HG02885 (cell line): ENCODE measurements around the gene ODAD4.

Experiments used
- ATAC-seq: cut with Tn5 transposase; IDR thresholded peaks from one replicate; pipeline ENCODE4 v1.9.1; 2021; ENCODE audit warnings: mild to moderate bottlenecking; ENCODE audit not compliant: unreplicated experiment, poor library complexity

Gene ODAD4, protein sequence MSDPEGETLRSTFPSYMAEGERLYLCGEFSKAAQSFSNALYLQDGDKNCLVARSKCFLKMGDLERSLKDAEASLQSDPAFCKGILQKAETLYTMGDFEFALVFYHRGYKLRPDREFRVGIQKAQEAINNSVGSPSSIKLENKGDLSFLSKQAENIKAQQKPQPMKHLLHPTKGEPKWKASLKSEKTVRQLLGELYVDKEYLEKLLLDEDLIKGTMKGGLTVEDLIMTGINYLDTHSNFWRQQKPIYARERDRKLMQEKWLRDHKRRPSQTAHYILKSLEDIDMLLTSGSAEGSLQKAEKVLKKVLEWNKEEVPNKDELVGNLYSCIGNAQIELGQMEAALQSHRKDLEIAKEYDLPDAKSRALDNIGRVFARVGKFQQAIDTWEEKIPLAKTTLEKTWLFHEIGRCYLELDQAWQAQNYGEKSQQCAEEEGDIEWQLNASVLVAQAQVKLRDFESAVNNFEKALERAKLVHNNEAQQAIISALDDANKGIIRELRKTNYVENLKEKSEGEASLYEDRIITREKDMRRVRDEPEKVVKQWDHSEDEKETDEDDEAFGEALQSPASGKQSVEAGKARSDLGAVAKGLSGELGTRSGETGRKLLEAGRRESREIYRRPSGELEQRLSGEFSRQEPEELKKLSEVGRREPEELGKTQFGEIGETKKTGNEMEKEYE

DNA sequence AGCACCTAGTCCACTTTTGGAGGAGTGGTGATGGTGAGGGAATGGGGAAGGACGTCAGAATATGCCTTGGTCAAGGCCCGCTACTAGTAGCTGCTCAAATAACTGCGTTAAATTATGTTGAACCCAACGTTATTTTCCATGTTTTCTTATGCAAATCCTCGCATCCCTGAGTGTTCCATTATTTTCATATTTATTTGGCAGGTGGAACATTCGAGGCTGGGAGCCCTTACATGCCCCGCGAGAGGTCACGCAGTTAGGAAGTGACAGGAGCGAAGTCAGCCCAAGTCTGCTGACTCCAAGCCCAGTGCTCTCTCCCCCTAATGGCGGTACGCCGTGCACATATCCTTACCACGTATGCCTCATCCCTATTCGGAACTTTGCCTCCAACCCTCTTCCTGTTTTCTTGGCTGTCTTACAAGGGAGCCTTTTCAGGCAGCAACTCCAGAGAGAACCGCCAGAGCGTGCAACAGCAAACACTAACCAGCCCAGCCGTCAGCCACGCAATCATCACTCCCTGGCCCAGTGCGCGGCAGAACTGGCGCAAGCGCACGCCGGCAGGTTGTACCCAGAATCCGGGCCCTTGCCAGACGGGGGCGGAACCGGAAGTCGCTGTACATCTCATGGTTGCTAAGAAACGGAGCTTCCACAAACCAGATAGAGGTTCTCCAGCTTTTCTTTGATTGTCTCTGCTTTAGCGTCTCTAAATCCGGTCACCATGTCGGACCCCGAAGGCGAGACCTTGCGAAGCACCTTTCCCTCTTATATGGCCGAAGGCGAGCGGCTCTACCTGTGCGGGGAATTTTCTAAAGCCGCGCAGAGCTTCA, at the start of gene ODAD4:
TSS of gene ODAD4 (plus strand) at position 609 of the 824 bp plus-strand sequence. CDS start at position 716, 107 bp downstream.
- ATAC-seq = peak; percentile 96

DNA sequence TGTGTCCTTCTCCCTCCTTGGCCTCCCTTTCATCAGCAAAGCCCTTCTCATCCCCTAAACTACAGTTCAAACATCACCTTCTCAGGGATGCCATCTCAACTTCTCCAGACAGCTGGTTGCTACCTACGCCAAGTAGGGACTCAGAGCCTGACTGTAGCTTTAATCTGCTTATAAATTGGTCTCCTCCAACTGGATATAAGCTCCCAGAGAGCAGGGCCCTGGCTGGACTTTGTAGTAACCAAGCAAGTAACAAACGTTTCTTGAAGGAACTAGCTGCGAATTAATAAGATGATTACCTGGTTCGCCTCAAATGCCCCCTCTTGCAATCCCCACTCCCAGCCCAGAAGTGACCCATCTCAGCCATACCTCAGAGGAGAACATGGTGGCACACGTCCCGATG, 47.7 kb upstream of the ODAD4 start:
- ATAC-seq = no peak

DNA sequence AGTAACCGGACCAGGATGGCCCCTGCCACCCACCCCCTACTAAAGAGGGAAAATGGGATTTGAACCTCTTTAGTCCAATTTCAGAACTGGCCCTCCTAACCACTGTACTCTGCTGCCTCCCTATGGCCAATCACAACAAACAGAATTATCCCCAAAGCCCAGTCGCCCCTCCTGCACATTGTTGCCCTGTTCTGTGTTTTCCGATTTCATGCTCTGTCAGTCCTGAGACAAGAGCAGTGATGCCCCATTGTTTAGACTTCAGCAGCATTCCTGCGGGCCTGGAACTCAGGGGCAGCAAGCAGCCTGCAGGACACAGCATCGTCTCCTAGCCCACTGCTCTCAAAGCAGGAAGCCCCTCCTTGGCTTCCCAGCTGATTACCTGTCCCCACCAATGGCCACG, 44.7 kb upstream of the ODAD4 start:
- ATAC-seq = no peak

DNA sequence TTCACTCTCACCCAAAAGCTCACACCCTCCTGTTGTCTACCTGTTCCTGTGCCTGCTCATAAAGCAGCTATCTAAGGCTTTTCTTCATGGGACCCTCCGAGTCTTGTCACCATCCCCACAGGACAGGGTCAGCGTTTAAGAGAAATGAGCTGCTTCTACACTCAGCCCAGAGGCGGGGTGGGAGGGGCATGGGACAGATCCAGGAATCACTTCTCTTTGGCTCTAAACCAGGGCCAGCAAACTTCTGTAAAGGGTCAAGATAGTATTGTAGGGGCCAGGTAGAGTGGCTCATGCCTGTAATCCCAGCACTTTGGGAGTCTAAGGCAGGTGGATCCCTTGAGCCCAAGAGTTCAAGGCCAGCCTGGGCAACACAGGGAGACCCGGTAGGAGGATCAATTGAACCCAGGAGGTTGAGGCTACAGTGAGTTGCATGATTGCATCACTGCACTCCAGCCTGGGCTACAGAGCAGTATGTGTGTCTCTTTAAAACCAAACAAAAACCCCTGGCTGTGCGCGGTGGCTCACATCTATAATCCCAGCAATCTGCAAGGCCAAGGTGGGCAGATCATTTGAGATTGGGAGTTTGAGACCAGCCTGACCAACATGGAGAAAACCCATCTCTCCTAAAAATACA, 42.0 kb upstream of the ODAD4 start:
- ATAC-seq = no peak

DNA sequence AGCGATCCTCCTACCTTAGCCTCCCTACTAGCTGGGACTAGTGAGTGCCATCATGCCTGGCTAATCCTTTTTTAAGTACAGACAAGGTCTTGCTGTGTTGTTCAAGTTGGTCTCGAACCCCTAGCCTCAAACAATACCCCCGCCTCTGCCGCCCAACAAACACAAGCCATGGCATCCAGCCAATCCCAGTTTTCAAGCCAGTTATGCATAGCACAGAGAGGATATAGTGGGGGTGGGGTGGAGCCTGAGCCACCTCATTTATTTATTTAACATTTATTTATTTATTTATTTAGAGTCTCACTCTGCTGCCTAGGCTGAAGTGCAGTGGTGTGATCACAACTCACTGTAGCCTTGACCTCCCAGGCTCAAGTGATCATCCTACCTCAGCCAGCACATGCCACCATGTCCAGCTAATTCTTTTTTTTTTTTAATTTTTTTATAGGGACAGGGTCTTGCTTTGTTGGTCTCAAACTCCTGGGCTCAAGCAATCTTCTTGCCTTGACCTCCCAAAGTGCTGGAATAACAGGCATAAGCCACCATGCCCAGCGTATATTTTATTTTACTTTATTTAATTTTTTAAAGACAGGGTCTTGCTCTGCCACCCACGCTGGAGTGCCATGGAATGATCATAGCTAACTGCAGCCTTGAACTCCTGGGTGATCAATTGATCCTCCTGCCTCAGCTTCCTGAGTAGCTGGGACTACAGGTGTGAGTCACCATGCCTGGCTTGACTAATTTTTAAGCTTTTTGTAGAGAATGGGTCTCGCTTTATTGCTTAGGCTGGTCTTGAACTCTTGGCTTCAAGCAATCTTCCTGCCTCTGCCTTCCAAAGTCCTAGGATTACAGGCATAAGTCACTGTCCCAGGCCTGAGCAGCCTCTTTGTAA, 39.0 kb upstream of the ODAD4 start:
- no peak for ATAC-seq

DNA sequence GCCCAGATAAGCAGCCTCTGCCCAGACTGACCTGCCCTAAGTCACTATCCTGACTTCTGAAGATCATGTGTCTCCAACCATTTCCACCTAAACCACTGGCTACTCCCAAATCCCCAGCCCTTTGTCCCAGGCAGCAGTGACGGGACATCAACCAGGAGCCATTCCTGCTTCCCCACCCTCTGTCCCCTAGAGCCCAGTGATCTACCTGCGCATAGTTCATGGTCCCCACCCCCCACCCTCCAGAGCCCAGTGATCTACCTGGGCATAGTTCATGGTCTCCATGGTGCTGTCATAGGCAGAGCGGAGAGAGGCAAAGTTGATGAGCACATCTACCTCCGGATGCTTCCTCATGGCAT, 38.4 kb upstream of the ODAD4 start:
- ATAC-seq = no peak

DNA sequence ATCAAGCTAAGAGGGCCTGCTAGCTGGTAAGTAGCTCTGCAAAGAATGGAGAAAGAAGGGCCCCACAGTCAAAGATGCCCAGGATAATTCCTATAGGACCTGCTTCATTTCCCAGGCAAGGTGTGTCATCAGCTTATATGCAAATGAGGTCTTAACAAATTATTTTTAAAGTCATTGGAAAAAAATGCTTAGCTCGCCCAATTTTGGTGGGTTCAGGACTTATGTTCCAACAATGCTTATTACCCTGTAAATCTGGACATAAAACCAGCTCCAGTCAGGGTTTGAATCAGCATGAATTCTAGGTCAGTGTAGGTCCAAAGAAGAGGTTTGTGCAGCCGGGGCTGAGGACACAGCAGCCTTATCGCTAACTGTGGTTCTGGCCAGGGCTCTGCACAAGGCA, 37.0 kb upstream of the ODAD4 start:
- ATAC-seq = no peak

DNA sequence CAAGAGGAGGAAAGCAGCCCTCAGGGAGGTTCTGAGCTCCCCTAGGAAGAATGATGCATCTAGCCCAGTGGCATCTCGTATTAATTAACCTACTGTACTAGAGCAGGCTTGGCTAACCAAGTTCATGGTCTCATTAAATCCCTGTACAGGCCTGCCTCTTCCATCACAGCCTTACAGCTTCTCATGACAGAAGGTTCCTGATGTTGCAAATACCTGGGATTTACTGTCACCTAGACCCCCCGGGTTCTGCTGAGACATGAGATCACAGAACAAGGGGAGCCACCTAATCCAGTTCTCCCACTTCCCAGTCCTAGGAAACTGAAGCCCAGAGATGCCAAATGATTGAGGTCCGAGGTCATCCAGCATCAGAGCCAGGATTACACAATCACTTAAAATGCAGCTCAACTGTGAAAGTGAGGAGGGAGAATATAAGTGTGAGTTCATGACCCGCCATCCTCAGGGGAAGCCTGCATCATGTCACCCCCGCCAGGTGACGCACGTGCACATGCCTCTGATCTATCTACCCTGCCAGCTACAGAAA, 35.6 kb upstream of the ODAD4 start:
- ATAC-seq = no peak

DNA sequence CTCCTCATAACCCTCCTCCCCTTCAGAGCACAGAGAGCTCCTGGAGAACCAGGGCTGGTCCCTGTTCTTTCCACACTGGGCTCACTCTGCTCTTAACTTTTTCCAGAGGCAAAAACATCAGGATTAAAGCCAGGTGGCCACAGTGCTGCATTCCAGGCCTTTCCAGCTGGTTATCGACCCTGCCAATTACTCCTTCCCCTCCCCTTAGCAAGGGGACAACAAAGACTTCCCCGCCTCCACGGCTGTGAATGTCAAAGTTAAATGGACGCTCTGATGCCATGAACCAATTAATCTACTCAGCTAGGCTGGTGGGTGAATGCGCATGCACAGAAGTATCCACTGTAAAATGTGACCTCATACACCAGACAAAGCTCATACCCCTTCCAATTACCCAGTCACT, 34.8 kb upstream of the ODAD4 start:
- ATAC-seq = no peak

DNA sequence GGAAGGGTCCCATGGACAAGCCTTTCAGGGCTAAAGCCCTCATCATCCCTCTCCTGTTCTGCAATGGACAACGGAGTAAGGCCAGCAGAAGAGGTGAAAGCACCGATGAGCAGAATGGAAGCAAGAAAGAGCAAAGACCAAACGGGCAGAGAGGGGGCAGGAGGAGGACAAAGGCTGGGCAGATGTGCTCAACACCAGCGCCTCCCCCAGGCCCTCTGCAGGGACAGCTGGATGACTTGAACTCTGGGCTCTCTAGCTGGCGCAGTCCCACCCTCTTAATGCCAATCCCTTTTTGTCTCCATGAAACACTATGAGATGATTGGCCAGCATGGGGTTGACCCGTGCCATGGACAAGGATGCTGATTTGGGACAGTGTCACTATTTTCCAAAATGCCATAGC, 33.7 kb upstream of the ODAD4 start:
- ATAC-seq = no peak

DNA sequence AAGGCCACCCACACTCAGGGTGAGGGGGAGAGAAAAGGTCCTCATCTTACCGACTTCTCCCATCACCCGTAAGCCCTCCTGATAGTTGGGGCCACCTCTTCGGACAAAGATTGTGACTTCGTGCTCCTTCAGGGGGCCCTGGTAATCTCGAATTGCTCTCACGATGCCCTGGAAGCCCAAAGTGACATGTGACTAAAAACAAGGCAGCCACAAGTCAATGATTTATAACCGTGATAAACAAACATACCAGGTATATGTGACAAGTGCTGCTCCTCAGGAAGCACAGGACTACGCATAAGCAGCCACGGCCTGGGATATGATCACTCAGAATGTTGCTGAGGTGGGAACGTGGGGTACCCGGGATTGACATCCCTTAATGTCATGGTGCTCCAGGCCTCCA, 28.8 kb upstream of the ODAD4 start:
- ATAC-seq = no peak

DNA sequence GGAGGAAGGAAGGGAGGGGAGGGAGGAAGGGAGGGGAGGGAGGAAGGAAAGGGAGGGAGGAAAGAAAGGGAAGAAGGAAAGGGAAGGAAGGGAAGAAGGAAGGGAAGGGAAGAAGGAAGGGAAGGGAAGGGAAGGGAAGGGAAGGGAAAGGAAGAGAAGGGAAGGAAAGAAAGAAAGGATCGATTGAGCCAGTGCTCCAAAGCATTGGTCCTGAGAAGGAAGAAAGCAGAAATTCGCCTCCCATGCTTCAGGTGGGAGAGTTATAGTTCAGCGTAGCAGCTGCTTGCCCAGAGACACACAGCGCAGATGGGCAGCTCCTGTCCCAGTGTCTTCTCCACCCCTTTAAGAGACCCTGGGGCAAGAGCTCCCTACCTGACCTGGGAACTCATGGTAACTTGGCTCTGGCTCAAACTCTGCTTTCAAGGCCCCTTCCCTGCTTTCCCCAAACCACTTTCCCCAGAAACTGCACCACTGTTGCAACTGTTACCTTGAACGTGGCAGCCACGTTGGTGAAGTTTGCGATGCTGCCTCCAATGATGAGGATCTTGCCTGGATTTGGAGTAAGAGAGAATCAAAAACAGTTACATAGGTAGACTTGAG, 26.1 kb upstream of the ODAD4 start:
- ATAC-seq = no peak

DNA sequence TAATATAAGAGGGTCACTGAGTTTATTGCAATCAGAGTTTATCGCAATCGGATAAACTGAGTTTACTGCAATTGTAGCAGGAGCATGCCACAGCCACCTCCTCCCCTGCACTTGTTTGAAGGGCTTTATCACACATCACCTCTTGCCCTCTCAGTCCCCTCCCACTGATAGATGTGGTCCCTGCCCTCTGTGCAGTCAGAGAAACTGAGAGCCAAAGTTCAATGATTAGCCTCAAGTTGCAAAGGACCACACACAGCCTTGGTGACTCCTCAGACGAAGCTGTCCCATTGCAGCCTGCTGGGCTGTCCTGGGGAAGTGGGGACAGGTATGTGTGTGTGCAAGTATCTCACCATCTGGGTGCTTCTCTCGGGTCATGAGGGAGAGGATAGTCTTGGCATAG, 25.2 kb upstream of the ODAD4 start:
- ATAC-seq = no peak

DNA sequence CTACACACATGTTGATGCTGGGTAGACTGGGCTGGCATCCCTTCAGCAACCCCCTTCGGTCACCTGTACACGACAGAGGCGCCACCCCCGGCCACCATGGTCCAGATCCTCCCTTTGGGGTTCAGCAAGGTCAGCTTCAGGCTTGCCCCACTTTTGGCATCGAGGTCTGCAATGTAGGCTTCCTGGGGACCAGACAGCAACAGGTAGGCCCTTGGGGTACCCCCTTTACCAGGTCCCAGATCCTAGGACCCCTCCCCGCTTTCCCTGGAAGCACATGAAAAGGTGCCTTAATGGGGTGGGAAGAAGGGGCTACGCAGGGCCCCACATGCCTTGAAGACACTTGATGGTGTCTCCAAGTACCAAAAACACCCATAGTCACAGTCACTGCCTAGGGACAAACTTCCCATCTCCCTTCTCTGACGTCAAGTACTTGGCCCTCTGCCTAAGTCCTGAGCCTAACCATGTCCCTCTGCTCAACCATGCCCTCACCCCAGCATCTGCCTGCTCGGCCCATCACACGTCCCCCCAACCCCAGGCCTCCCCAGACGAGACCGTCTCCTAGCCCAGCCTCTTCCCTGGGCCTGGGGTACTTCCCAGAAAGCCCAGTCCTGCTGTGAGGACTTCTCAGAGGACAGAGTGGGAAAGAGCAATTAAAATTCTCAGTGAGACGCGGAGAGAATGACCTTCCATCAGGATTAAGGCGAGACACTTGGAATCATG, 23.8 kb upstream of the ODAD4 start:
- ATAC-seq = no peak

DNA sequence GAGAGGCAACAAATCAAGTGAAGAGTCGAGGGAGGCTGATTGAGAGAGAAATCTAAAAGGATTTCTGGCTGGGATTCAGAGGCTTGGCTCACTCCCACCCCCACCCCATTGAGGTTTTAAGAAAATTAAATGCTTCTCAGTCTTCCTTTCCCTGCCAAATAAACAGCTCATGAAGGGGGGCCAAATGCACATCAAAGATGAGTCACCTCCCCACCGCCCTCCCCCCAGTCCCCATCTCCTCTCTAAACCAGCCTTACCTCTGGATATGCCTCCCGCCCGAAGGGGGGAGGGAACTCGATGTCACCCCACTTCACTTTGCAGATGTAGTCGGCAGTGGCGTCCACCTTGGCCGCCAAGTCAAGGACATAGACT, 23.2 kb upstream of the ODAD4 start:
- no peak for ATAC-seq

DNA sequence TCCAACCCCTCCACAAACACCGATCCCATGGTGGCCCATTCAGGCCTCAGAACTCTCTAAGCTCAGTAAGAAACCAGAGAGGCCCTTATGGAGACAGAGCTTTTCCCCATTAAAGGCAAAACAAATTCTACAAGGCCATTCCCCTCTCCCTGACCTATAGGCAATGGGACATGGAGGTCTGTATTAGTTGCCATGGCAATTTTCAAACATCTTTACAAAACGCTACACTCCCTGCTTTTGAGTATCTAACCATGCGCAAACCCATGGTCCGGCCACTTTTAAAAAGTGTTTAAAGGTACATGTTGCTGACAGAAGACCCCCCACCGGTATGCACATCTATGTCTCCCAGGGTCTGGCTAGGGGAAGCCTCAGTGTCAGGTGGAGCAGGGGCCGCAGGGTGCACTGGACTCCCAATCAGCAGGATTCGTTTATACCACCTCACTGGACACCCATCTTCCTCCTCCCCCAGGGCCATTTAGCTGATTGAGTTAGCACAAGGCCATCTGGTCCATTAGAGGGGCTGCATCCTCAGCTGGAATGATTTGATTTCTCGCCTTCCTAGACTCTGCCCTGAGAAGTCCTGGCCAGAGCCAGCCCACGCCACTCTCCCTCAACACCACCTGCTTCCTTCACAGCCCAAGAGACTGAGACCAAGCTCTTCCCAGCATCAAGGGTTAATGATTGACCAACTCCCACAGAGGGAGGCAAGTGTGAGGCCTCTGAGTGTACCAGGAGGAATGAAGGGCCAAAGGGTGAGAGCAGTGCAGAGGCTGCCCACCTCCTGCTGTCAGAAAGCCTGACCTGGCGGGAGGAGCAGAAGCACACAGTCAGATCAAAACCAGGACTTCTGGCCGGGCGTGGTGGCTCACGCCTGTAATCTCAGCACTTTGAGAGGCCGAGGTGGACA, 22.5 kb upstream of the ODAD4 start:
- no peak for ATAC-seq

DNA sequence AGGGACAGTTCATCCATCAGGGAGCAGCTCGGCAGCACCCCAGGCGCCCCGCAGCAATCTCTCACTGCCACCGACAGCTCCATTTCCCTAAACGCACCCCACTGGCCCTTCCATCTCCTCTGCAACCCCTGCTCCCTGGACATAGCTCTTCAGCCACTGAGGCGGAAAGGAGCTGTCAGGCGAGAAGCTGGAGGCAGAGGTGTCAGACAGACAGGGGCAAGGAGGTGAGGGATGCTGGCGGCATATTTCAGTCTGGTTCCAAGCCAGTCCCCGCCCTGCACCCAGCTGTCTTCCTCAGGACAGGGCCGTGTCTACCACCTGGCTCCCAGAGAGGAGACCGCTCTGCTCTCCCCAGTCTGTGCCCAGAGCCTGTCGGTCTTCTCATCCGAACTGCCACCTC, 21.3 kb upstream of the ODAD4 start:
- no peak for ATAC-seq
